ENCODE results near the gene GOLGA7B. TPM values are rescaled to one million over a fixed set of nuclear protein-coding genes. Genes with fewer than 3 reads are reported as not detected.
"Not testable (repeated sequence)": the region's sequence is repeated elsewhere in the genome, so short reads cannot be mapped to it uniquely, and the experiment has no call there.

Gene GOLGA7B
- total RNA-seq, 1 donor from 2014 or later = 0.26 TPM

DNA sequence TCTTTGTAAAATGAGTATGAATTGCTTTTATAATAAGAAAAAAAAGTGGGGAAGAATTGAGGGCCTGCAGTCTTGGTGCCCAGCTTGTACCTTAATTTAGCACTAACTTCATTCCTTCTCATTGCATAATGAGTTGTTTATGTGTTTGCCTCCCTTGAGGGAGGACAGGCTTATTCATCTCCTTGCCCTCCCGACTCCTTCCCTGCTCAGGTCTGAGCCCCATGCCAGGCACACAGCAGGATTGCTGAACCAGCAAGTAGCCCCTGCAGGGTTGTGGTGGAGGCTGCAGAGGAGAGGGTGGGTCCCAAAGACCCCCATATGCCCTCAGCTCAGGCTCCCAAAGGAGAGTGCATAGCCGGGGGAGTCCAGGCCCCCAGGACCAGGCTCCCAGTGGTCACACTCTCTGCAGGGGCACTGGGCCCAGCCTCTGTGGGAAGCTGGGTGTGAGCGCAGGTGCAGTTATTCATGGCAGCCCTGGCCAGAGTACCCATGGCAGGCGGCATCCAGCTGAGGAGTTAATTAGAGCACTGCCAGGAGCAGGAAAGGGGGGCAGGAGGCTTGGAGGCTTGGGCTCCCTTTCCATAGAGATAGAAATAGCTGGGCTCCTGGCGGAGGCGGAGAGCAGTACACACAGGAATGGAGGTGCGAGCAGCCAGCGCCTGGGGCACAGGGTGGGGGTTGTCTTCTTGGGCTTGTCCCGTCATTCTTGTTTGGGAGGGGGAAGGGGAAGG lies 28.2 kb upstream of the GOLGA7B start:
- peaks cover 9% of the 10 kb centered on the region for H3K27me3 Mint-ChIP-seq (ENCODE audit: insufficient read depth)

DNA sequence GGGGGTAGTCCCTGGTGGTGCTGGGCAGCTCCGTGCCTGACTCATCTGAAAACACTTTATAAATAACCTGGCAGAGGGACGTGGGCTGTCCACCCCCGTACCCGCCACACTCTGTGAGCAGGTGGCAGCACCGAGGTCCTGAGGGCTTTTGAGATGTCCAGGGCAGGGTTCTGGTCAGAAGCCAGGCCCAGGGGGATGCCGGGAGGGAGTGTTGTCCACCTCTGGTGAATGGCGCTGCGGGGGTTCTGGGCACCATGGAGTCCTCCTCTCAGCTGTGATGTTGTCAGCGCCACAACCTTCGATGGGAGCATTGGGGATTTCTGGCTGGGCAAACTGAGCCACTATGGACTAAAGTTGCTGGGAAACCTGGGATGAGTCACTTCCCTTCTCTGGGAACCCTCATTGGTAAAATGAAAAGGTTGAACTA lies 27.4 kb upstream of the GOLGA7B start:
- Mint-ChIP-seq H3K27ac (no peak overlapping the region), H3K4me1 (ENCODE audit: low read depth) (no peaks in the 10 kb centered on the region)

More for the DNA sequence above, 28.2 kb upstream of the GOLGA7B start:
- H3K9me3 Mint-ChIP-seq = no peaks in the 10 kb centered on the region
- H3K4me1 Mint-ChIP-seq (ENCODE audit: low read depth) = no peaks in the 10 kb centered on the region
- intact Hi-C loops (cut with micrococcal nuclease) = no loop called here
- no peak for DNase-seq (ENCODE audit: low spot score)
- no peak overlapping the region for H3K4me3 Mint-ChIP-seq
- no peaks in the 10 kb centered on the region for H3K36me3 Mint-ChIP-seq (ENCODE audit: low read depth)
- no peak overlapping the region for H3K27ac Mint-ChIP-seq

DNA sequence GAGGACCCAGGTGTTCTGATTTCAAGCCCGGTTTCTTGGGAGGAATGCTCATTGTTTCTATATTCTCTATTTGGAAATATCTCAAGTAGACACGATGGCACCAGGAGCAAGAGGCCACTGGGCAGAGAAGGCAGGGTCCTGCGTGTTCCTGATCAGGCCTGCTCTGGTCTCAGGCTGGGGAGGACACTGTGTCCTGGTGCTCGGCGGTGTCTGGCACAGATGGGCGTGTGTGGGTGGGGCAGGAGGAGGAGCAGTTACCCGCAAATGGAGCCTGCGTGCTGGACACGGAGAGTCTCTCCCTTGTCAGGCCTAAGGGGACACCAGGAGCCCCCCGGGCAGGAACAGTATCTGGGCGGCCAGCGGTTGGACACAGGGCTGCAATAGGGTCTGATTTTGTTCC lies 25.9 kb upstream of the GOLGA7B start:
- H3K4me1 Mint-ChIP-seq (ENCODE audit: low read depth) = peaks cover 6% of the 10 kb centered on the region
- no peaks in the 10 kb centered on the region for H3K9me3 Mint-ChIP-seq
- no peak for DNase-seq (ENCODE audit: low spot score)
- H3K36me3 Mint-ChIP-seq (ENCODE audit: low read depth) = no peaks in the 10 kb centered on the region
- intact Hi-C loops (cut with micrococcal nuclease) = no loop called here
- H3K4me3 Mint-ChIP-seq = no peak overlapping the region
- peaks cover 9% of the 10 kb centered on the region for H3K27me3 Mint-ChIP-seq (ENCODE audit: insufficient read depth)
- no peak overlapping the region for H3K27ac Mint-ChIP-seq

More for the DNA sequence above, 27.4 kb upstream of the GOLGA7B start:
- no peaks in the 10 kb centered on the region for H3K36me3 Mint-ChIP-seq (ENCODE audit: low read depth)
- no peaks in the 10 kb centered on the region for H3K9me3 Mint-ChIP-seq
- intact Hi-C loops (cut with micrococcal nuclease) = no loop called here
- no peak overlapping the region for H3K4me3 Mint-ChIP-seq
- H3K27me3 Mint-ChIP-seq (ENCODE audit: insufficient read depth) = peaks cover 9% of the 10 kb centered on the region
- DNase-seq (ENCODE audit: low spot score) = no peak

DNA sequence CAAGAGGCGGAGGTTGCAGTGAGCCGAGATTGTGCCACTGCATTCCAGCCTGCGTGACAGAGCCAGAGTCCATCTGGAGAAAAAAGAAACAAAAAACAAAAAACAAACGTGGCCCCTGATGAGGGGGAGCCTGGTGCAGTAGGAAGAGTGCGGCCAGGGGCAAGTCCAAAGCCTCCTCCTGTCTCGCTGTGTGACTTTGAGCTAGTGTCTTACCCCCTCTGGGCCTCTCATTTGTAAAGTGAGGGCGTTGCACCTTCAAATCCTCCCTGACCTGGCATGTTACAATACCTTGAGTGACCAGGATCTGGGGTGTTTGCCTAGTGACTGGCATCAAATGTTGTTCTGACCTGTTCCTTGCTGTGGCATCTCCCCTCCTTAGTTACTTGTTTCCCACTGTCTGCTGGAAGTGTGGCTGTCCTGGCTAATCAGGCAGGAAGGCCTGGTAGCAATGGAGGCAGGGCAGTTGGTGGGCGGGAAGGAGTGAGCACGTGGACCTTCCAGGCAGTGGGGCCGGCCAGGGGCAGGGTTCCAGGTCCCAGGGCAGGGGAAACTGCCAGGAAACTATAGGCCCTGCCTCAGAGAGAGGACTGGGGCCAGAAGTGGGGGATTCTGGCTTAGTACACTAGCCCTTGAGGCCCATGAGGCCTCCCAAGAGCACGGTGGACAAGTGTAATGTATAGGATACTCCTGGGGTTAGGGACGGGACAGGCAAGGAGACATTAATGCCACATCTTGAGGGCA lies 24.5 kb upstream of the GOLGA7B start:
- no peak for DNase-seq (ENCODE audit: low spot score)
- Mint-ChIP-seq H3K4me1 (ENCODE audit: low read depth) (peaks cover 16% of the 10 kb centered on the region), H3K9me3 (no peaks in the 10 kb centered on the region), H3K36me3 (ENCODE audit: low read depth) (no peaks in the 10 kb centered on the region), H3K27me3 (ENCODE audit: insufficient read depth) (peaks cover 5% of the 10 kb centered on the region), H3K27ac (no peak overlapping the region), H3K4me3 (no peak overlapping the region)
- intact Hi-C loops (cut with micrococcal nuclease) = no loop called here

DNA sequence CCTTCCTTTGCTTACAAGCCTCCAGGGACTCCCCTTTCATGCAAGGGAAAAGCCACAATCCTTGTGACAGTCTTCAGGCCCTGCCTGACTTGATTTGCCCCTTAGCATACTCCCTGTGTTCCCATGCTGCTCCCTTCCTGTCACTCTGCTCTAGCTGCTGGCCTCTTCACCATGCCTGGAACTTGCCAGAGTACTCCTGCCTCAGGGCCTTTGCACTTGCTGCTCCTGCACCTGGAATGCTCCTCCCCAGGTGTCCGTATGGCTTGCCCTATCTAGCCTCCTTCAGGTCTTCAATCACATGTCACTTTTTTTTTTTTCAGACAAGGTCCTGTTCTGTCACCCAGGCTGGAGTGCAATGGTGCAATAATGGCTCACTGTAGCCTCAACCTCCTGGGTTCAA lies 22.8 kb upstream of the GOLGA7B start:
- no peak for DNase-seq (ENCODE audit: low spot score)
- H3K9me3 Mint-ChIP-seq = no peaks in the 10 kb centered on the region
- intact Hi-C loops (cut with micrococcal nuclease) = no loop called here
- peaks cover 22% of the 10 kb centered on the region for H3K4me1 Mint-ChIP-seq (ENCODE audit: low read depth)
- no peaks in the 10 kb centered on the region for H3K36me3 Mint-ChIP-seq (ENCODE audit: low read depth)
- H3K4me3 Mint-ChIP-seq = no peak overlapping the region
- H3K27ac Mint-ChIP-seq = no peak overlapping the region
- H3K27me3 Mint-ChIP-seq (ENCODE audit: insufficient read depth) = peaks cover 3% of the 10 kb centered on the region

DNA sequence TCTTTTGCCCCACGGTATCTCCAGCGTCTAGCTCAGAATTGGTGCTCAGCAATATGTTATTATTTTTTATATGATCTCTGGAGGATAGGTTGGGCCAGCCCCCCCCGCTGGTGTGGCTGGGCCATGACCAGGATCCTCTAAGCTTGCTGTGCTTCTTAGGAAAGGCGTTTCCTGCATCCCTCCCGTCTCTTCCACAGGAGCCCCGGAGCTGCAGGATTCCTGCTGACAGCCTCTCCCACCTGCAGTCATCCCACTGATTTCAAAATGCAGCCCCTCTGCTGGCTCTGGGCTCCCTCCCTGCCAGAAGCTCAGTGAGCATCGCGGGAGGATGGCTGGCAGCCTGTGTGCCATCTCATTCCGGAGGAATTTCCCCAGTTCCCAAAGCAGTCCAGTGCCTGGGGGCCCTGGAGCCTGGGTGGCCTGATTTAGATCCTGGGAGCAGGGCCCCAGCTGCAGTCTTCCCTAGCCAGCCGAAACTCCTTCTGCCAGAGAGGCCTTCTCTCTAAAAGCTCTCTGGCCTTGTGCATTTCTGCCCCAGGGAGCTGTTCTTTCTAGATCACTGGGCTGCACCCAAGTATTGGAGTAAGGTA lies 21.8 kb upstream of the GOLGA7B start:
- H3K4me3 Mint-ChIP-seq = no peak overlapping the region
- no peaks in the 10 kb centered on the region for H3K36me3 Mint-ChIP-seq (ENCODE audit: low read depth)
- H3K27ac Mint-ChIP-seq = no peak overlapping the region
- peaks cover 4% of the 10 kb centered on the region for H3K27me3 Mint-ChIP-seq (ENCODE audit: insufficient read depth)
- H3K9me3 Mint-ChIP-seq = no peaks in the 10 kb centered on the region
- H3K4me1 Mint-ChIP-seq (ENCODE audit: low read depth) = peaks cover 22% of the 10 kb centered on the region
- DNase-seq (ENCODE audit: low spot score) = no peak
- intact Hi-C loops (cut with micrococcal nuclease) = no loop called here

DNA sequence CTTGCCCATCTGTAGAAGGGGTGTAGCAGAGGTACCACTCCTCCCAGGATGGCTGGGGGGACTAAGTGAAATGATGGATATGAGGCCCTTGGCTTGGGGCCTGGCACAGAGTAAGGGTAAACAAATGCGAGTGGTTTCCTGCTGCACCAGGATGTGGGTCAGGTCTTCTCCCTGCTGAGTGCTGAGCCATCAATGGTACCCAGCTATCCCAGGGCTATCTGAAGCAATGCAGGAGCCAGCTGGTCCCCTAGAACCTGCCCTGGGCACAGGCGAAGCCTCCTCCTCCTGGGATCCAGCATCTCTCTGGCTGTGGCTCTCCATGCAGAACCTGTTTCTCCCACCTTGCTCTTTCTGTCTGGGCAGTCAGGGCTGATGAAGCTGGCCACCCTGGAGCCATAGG lies 20.9 kb upstream of the GOLGA7B start:
- peaks cover 4% of the 10 kb centered on the region for H3K27me3 Mint-ChIP-seq (ENCODE audit: insufficient read depth)
- peaks cover 22% of the 10 kb centered on the region for H3K4me1 Mint-ChIP-seq (ENCODE audit: low read depth)
- no peak for DNase-seq (ENCODE audit: low spot score)
- H3K27ac Mint-ChIP-seq = no peak overlapping the region
- H3K4me3 Mint-ChIP-seq = no peak overlapping the region
- no peaks in the 10 kb centered on the region for H3K36me3 Mint-ChIP-seq (ENCODE audit: low read depth)
- no peaks in the 10 kb centered on the region for H3K9me3 Mint-ChIP-seq
- intact Hi-C loops (cut with micrococcal nuclease) = no loop called here

DNA sequence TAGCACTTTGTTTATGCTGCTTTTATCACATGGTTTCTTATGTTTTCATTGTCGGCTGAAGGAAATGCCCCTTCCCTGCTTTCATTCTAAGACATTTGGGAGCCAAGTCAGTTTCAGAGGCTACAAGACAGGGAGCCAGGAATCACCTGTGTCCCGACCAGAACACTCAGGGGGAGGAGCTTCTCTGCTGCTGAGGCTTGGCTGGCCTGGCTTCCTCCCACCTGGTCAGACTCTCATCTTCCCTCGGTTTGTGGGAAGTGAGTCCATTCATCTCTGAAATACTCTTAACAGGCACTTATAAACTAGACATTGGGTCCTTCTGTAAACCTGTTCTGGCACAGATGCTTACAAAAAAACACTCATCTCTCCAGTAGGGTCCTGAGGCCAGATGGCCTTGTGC lies 19.6 kb upstream of the GOLGA7B start:
- Mint-ChIP-seq H3K27ac (no peak overlapping the region), H3K27me3 (ENCODE audit: insufficient read depth) (peaks cover 8% of the 10 kb centered on the region), H3K4me3 (no peak overlapping the region), H3K36me3 (ENCODE audit: low read depth) (no peaks in the 10 kb centered on the region), H3K4me1 (ENCODE audit: low read depth) (peaks cover 22% of the 10 kb centered on the region), H3K9me3 (no peaks in the 10 kb centered on the region)
- intact Hi-C loops (cut with micrococcal nuclease) = no loop called here
- no peak for DNase-seq (ENCODE audit: low spot score)

DNA sequence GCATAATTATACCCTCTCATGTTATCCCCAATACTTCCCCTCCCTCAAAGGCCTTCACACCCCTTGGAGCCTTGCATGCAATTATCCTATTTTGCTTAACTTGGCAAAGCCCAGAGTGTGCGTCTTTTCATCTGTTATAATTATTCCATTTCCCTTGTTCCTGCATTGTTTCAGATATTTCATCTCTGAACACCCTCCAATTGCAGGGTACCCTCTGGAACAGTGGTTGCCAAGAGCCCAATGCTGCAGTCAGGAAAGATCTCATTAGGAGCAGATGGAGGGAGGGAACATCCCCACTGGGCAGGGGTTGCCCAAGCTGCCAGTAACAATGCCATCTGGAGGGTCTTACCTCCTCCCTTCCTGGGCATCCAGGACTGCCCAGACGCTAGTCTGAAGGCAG lies 18.4 kb upstream of the GOLGA7B start:
- intact Hi-C loops (cut with micrococcal nuclease) = no loop called here
- DNase-seq (ENCODE audit: low spot score) = no peak
- Mint-ChIP-seq H3K36me3 (ENCODE audit: low read depth) (no peaks in the 10 kb centered on the region), H3K4me1 (ENCODE audit: low read depth) (peaks cover 22% of the 10 kb centered on the region), H3K9me3 (peaks cover 4% of the 10 kb centered on the region), H3K27ac (no peak overlapping the region), H3K4me3 (no peak overlapping the region), H3K27me3 (ENCODE audit: insufficient read depth) (peaks cover 8% of the 10 kb centered on the region)

DNA sequence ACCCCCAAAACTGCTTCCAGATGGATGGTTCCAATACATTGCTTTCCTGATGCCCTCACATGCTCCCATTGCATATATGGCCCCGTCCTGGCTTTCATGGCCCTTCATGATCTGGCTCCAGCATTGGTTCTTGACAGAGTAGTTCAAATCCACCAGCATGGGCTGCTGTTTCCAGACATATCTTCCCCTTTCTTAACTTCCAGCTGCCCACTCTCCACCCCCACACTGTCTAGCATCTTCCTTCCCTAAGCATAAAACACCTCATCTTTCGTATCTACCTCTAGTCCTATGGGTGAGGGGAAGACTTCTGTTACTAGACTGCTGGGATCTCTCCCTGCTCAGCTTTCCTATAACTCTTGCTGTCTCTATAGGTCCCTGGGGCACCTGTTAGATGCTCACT lies 13.2 kb upstream of the GOLGA7B start:
- intact Hi-C loops (cut with micrococcal nuclease) = no loop called here
- no peak for DNase-seq (ENCODE audit: low spot score)
- Mint-ChIP-seq H3K27ac (no peak overlapping the region), H3K9me3 (peaks cover 8% of the 10 kb centered on the region), H3K27me3 (ENCODE audit: insufficient read depth) (peaks cover 10% of the 10 kb centered on the region), H3K4me1 (ENCODE audit: low read depth) (peaks cover 8% of the 10 kb centered on the region), H3K36me3 (ENCODE audit: low read depth) (no peaks in the 10 kb centered on the region), H3K4me3 (no peak overlapping the region)

DNA sequence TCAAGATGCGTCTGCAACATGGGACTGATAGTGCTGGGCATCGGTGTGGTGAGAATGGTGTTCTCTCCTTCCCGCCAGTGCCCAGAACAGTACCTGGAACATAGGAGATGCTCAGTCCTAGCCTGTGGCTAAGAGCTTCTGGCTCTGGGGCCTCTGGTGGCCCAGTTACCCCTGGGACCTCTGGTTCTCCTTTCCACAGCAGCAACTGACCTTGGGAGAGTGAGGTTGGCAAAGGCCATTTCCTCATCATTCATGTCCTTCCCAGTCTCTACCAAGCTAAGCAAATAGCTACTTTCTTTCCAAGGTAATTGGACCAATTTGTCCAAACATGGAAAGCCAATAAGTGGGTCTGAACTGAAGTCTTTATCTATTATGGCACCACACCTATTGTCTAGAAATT lies 11.6 kb upstream of the GOLGA7B start:
- peaks cover 9% of the 10 kb centered on the region for H3K27me3 Mint-ChIP-seq (ENCODE audit: insufficient read depth)
- H3K27ac Mint-ChIP-seq = no peak overlapping the region
- no peak for DNase-seq (ENCODE audit: low spot score)
- peaks cover 8% of the 10 kb centered on the region for H3K4me1 Mint-ChIP-seq (ENCODE audit: low read depth)
- no peak overlapping the region for H3K4me3 Mint-ChIP-seq
- peaks cover 8% of the 10 kb centered on the region for H3K9me3 Mint-ChIP-seq
- H3K36me3 Mint-ChIP-seq (ENCODE audit: low read depth) = no peaks in the 10 kb centered on the region
- intact Hi-C loops (cut with micrococcal nuclease) = no loop called here

DNA sequence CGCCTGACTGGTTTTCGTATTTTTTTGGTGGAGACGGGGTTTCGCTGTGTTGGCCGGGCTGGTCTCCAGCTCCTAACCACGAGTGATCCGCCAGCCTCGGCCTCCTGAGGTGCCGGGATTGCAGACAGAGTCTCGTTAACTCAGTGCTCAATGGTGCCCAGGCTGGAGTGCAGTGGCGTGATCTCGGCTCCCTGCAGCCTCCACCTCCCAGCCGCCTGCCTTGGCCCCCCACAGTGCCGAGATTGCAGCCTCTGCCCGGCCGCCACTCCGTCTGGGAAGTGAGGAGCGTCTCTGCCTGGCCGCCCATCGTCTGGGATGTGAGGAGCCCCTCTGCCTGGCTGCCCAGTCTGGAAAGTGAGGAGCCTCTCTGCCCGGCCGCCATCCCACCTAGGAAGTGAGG lies 8.5 kb upstream of the GOLGA7B start:
- DNase-seq (ENCODE audit: low spot score); H3K36me3 Mint-ChIP-seq (ENCODE audit: low read depth); H3K4me1 Mint-ChIP-seq (ENCODE audit: low read depth); H3K27ac Mint-ChIP-seq; H3K4me3 Mint-ChIP-seq; H3K9me3 Mint-ChIP-seq; intact Hi-C loops (cut with micrococcal nuclease): not testable (repeated sequence)
- peaks cover 14% of the 10 kb centered on the region for H3K27me3 Mint-ChIP-seq (ENCODE audit: insufficient read depth)

DNA sequence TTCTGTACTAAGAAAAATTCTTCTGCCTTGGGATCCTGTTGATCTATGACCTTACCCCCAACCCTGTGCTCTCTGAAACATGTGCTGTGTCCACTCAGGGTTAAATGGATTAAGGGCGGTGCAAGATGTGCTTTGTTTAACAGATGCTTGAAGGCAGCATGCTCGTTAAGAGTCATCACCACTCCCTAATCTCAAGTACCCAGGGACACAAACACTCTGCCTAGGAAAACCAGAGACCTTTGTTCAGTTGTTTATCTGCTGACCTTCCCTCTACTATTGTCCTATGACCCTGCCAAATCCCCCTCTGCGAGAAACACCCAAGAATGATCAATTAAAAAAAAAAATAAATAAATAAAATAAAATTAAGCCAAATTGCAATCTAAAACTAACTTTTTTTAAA lies 7.5 kb upstream of the GOLGA7B start:
- H3K4me3 Mint-ChIP-seq; H3K27ac Mint-ChIP-seq; H3K4me1 Mint-ChIP-seq (ENCODE audit: low read depth); H3K36me3 Mint-ChIP-seq (ENCODE audit: low read depth); H3K9me3 Mint-ChIP-seq; intact Hi-C loops (cut with micrococcal nuclease); DNase-seq (ENCODE audit: low spot score): not testable (repeated sequence)
- H3K27me3 Mint-ChIP-seq (ENCODE audit: insufficient read depth) = peaks cover 14% of the 10 kb centered on the region
